CD14-positive monocyte (primary cell): ENCODE data around the gene MEG3. TPM values are rescaled to one million over a fixed set of nuclear protein-coding genes. Genes with fewer than 3 reads are reported as not detected.

Source experiments
- DNase-seq, 3 donors: peaks; one replicate each; pipeline ENCODE4 v3.0.0-alpha.2; 2011 to 2022
- H2AFZ ChIP-seq: 2 replicates; pipeline ENCODE4 v1.6.0; 2012; ENCODE audit warnings: mild to moderate bottlenecking, low read depth, low read length, inconsistent platforms; ENCODE audit not compliant: insufficient read depth, poor library complexity, severe bottlenecking
- H3K27ac ChIP-seq, 2 donors: 1 replicate in 1 of 2; 2 replicates in 1 of 2; pipeline ENCODE4 v1.5.1; 2012 to 2013; ENCODE audit warnings: low read length in 2 of 2, control low read depth in 1 of 2, inconsistent platforms in 1 of 2, low read depth in 1 of 2, mild to moderate bottlenecking in 1 of 2
- H3K27me3 ChIP-seq, 2 donors: one replicate each; pipeline versions ENCODE4 v1.6.0 to v1.6.1; 2011 to 2013; ENCODE audit warnings: low read length in 2 of 2; ENCODE audit not compliant: control insufficient read depth in 2 of 2, insufficient read depth in 2 of 2
- H3K36me3 ChIP-seq, 2 donors: replicated peaks in 1 of 2; 1 replicate in 1 of 2; 2 replicates in 1 of 2; pipeline versions ENCODE4 v1.5.1 to v1.6.1; 2012 to 2013; ENCODE audit warnings: low read length in 2 of 2, control low read depth in 1 of 2, inconsistent platforms in 1 of 2, mild to moderate bottlenecking in 1 of 2; ENCODE audit not compliant: insufficient read depth in 2 of 2, control insufficient read depth in 1 of 2
- H3K4me1 ChIP-seq, 2 donors: 1 replicate in 1 of 2; 2 replicates in 1 of 2; pipeline versions ENCODE4 v1.5.1 to v1.6.1; 2012 to 2013; ENCODE audit warnings: low read length in 2 of 2, control low read depth in 1 of 2, inconsistent platforms in 1 of 2, mild to moderate bottlenecking in 1 of 2, moderate library complexity in 1 of 2; ENCODE audit not compliant: insufficient read depth in 2 of 2, control insufficient read depth in 1 of 2
- H3K4me2 ChIP-seq: replicated peaks from 2 replicates; pipeline ENCODE3; 2012; ENCODE audit warnings: low read length, moderate library complexity, mild to moderate bottlenecking; ENCODE audit not compliant: poor library complexity, severe bottlenecking; ENCODE audit errors: extremely low read depth
- H3K4me3 ChIP-seq, 3 experiments: fragments of 200-600 bp in 1 of 3; sonication (generic) in 1 of 3; replicated peaks in 1 of 3; 1 replicate in 2 of 3; 2 replicates in 1 of 3; pipeline ENCODE4 v1.5.1; 2011 to 2013; ENCODE audit warnings: low read length in 3 of 3, mild to moderate bottlenecking in 3 of 3, control low read depth in 2 of 3, low read depth in 2 of 3, inconsistent platforms in 1 of 3, moderate library complexity in 1 of 3
- H3K79me2 ChIP-seq: 2 replicates; pipeline ENCODE4 v1.6.0; 2012; ENCODE audit warnings: mild to moderate bottlenecking, control low read depth, inconsistent platforms, low read length, moderate library complexity; ENCODE audit not compliant: insufficient read depth
- H3K9ac ChIP-seq: 2 replicates; pipeline ENCODE4 v1.6.0; 2017; ENCODE audit warnings: low read length, mild to moderate bottlenecking; ENCODE audit not compliant: insufficient read depth, poor library complexity, severe bottlenecking
- H3K9me3 ChIP-seq, 2 donors: replicated peaks in 1 of 2; 1 replicate in 1 of 2; 2 replicates in 1 of 2; pipeline versions ENCODE4 v1.5.1 to v1.6.1; 2012 to 2013; ENCODE audit warnings: low read length in 2 of 2, control low read depth in 1 of 2; ENCODE audit not compliant: control insufficient read depth in 1 of 2, insufficient read depth in 1 of 2
- H4K20me1 ChIP-seq: 2 replicates; pipeline ENCODE4 v1.6.0; 2012; ENCODE audit warnings: mild to moderate bottlenecking, low read length, control low read depth, moderate library complexity; ENCODE audit not compliant: insufficient read depth
- H3K27ac Mint-ChIP-seq, 7 donors: one replicate each; pipeline ENCODE4 v1.8.0; 2020; ENCODE audit warnings: mild to moderate bottlenecking in 7 of 7, mixed read lengths in 7 of 7, moderate library complexity in 6 of 7, inconsistent platforms in 2 of 7
- H3K27me3 Mint-ChIP-seq, 3 donors: one replicate each; pipeline ENCODE4 v1.8.0; 2021 to 2022; ENCODE audit warnings: low read depth in 3 of 3, mild to moderate bottlenecking in 3 of 3, mixed read lengths in 3 of 3, moderate library complexity in 3 of 3, inconsistent platforms in 1 of 3
- H3K36me3 Mint-ChIP-seq, 2 donors: one replicate each; pipeline ENCODE4 v1.8.0; 2020; ENCODE audit warnings: mixed read lengths in 2 of 2, inconsistent platforms in 1 of 2, mild to moderate bottlenecking in 1 of 2
- H3K4me1 Mint-ChIP-seq: one replicate; pipeline ENCODE4 v1.8.0; 2020; ENCODE audit warnings: mild to moderate bottlenecking, mixed read lengths
- H3K4me3 Mint-ChIP-seq, 2 donors: one replicate each; pipeline ENCODE4 v1.8.0; 2020; ENCODE audit warnings: mild to moderate bottlenecking in 2 of 2, mixed read lengths in 2 of 2, moderate library complexity in 1 of 2
- H3K9me3 Mint-ChIP-seq, 7 donors: one replicate each; pipeline ENCODE4 v1.8.0; 2020 to 2022; ENCODE audit warnings: mixed read lengths in 7 of 7, mild to moderate bottlenecking in 6 of 7, moderate library complexity in 6 of 7, inconsistent platforms in 2 of 7
- WGBS: methylation state at CpG from one replicate; pipeline ENCODE4 v1.1.5; 2013; ENCODE audit warnings: missing lambda C conversion rate; ENCODE audit not compliant: insufficient coverage; 5-methylcytosine and 5-hydroxymethylcytosine counted together
- intact Hi-C, 2 donors: fragments of 100-400 bp; cut with micrococcal nuclease; formaldehyde crosslinking; loops; one replicate each; pipeline versions ENCODE4 v1.15.0 to v1.15.1; 2023
- polyA plus RNA-seq, 3 donors: library from polyadenylated mRNA; depleted of rRNA in 1 of 3; unstranded in 2 of 3; stranded (reverse) in 1 of 3; fragments of 300-500 nt in 2 of 3; fragments of >200 nt in 1 of 3; fragmentation: Illumina TruSeq in 2 of 3; gene quantifications; 1 replicate in 2 of 3; 2 replicates in 1 of 3; pipeline ENCODE4 v1.2.3, GENCODE V29; 2012 to 2021
- TF ChIP-seq, protein P1 (sequence below): fragments of 200-600 bp; IDR thresholded peaks from one replicate; pipeline ENCODE4 v1.8.0; 2022; ENCODE audit warnings: antibody characterized with exemption, mild to moderate bottlenecking

Gene MEG3
- polyA plus RNA-seq, 3 donors = 1.7 TPM; not detected in 2

DNA sequence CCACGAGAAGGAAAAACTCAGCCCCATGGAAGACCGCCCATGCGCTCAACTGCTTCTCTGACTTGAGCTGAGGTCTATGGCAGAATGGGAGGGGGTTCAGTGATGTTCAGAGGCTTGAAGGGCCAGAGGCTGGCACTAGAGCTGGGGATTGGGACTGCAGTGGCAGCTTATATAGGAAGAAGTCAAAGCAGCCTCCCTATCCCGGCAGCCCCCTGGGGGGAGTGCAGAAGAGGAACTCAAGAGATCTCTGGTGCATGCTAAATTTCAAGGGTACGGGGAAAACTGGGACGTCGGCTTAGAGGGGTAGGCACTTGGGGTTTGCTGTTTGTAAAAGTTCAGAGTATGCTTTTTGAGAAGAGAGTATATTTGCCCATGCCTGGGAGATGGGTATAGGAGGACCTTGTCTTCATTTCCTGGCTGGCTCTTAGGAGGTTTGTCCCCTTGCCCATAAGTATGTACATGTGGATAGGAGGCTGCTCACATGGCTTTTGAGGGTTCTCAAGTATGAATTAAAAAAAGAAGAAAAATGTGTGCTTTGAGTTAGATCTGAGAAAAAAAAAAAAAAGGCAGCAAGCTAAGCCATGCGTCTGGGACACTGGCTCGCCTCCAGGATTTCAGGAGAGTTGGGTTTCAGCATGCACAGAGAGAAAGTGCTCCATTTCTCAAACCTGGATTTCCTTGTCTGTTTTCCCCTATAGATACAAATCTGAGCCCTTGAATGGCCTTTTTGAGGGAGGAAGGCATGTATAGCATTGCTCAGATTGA is 3.2 kb upstream of the MEG3 start:
- peaks cover 16% of the 10 kb centered on the region for H3K4me1 Mint-ChIP-seq
- H3K27me3 Mint-ChIP-seq = peaks cover 50 to 52% (median 51%) of the 10 kb centered on the region in 3 donors
- H3K4me3 ChIP-seq = no peak overlapping the region
- H3K9me3 ChIP-seq = peaks cover 21 to 32% of the 10 kb centered on the region in 2 donors
- no peaks in the 10 kb centered on the region for H3K36me3 ChIP-seq
- no peak overlapping the region for H3K27ac Mint-ChIP-seq
- peaks cover 2 to 4% of the 10 kb centered on the region in 2 donors for H3K36me3 Mint-ChIP-seq
- peaks cover 0 to 46% of the 10 kb centered on the region in 2 donors for H3K27me3 ChIP-seq
- H3K4me1 ChIP-seq = no peaks in the 10 kb centered on the region
- no peak overlapping the region for H3K27ac ChIP-seq
- peaks cover 18 to 29% (median 21%) of the 10 kb centered on the region in 7 donors for H3K9me3 Mint-ChIP-seq
- 93% methylated on average over 7 of the region's 9 CpGs for WGBS
- no peaks in the 10 kb centered on the region for H4K20me1 ChIP-seq
- TF ChIP-seq, protein P1, sequence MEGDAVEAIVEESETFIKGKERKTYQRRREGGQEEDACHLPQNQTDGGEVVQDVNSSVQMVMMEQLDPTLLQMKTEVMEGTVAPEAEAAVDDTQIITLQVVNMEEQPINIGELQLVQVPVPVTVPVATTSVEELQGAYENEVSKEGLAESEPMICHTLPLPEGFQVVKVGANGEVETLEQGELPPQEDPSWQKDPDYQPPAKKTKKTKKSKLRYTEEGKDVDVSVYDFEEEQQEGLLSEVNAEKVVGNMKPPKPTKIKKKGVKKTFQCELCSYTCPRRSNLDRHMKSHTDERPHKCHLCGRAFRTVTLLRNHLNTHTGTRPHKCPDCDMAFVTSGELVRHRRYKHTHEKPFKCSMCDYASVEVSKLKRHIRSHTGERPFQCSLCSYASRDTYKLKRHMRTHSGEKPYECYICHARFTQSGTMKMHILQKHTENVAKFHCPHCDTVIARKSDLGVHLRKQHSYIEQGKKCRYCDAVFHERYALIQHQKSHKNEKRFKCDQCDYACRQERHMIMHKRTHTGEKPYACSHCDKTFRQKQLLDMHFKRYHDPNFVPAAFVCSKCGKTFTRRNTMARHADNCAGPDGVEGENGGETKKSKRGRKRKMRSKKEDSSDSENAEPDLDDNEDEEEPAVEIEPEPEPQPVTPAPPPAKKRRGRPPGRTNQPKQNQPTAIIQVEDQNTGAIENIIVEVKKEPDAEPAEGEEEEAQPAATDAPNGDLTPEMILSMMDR = no peak
- H2AFZ ChIP-seq = no peak overlapping the region
- H3K9ac ChIP-seq = no peak overlapping the region
- intact Hi-C loops = no loop called here
- H3K4me3 Mint-ChIP-seq = no peak overlapping the region
- H3K4me2 ChIP-seq = no peak overlapping the region
- DNase-seq = no peak
- no peaks in the 10 kb centered on the region for H3K79me2 ChIP-seq

DNA sequence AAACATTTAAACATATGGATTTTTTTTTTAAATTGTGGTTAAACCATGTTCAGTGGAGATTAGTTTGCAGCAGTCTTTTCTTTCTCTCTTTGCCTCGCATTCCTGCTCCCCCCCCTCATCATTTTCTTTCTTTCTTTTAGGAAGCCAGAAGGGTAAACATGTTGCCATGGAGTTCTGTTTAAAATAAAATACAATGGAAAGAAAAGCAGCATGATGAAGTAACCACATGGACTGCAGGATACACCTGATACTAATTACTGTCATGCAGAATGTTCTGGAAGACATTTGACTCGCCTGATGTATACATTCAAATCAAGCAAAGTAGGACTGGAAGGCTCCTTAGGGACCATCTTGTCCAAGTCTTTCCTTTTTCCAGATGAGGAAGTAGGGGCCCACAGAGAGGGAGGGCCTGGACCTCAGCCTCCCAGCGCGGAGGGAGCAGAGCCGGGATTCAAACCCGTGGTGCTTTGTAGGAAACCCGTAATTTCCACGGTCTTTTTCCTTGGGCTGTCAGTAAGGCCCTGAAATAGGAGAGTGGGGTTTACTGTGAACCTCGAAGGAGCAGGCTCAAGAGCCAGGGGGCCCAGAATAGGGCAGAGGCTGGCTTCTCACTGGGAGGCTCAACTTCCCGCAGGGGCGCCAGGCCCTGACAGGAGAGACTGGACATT is 2.4 kb upstream of the MEG3 start:
- Mint-ChIP-seq H3K4me1 (peaks cover 16% of the 10 kb centered on the region), H3K9me3 (peaks cover 19 to 32% (median 24%) of the 10 kb centered on the region in 7 donors), H3K27ac (no peak overlapping the region), H3K36me3 (peaks cover 2 to 4% of the 10 kb centered on the region in 2 donors), H3K27me3 (peaks cover 50 to 56% (median 51%) of the 10 kb centered on the region in 3 donors), H3K4me3 (no peak overlapping the region)
- Histone ChIP-seq H4K20me1 (no peaks in the 10 kb centered on the region), H3K4me1 (no peaks in the 10 kb centered on the region), H3K79me2 (no peaks in the 10 kb centered on the region), H3K9ac (no peak overlapping the region), H3K27me3 (peaks cover 0 to 46% of the 10 kb centered on the region in 2 donors), H3K9me3 (peaks cover 23 to 37% of the 10 kb centered on the region in 2 donors), H3K4me3 (no peak overlapping the region), H3K4me2 (no peak overlapping the region), H3K36me3 (no peaks in the 10 kb centered on the region), H3K27ac (no peak overlapping the region), H2AFZ (no peak overlapping the region)
- intact Hi-C loops = no loop called here
- TF ChIP-seq, protein P1 = no peak
- 73% methylated on average over 7 of the region's 11 CpGs for WGBS
- DNase-seq = no peak
